Transverse colon (tissue), 3 donors: ENCODE results near the gene KREMEN1.

Experiments
- EP300 ChIP-seq: sonication (generic); formaldehyde crosslinking; IDR thresholded peaks from one replicate; pipeline ENCODE4 v1.6.1; 2017; ENCODE audit warnings: antibody characterized with exemption, low read depth
- TF ChIP-seq, protein P1 (sequence below), 5 experiments: fragments of 200-600 bp in 3 of 5; fragments of 450-650 bp in 2 of 5; sonication (generic) in 3 of 5; IDR thresholded peaks; 1 replicate in 2 of 5; 2 replicates in 3 of 5; pipeline ENCODE4 v1.5.1; 2016 to 2017; ENCODE audit warnings: antibody characterized with exemption in 5 of 5, inconsistent platforms in 3 of 5, mild to moderate bottlenecking in 2 of 5, moderate library complexity in 1 of 5

DNA sequence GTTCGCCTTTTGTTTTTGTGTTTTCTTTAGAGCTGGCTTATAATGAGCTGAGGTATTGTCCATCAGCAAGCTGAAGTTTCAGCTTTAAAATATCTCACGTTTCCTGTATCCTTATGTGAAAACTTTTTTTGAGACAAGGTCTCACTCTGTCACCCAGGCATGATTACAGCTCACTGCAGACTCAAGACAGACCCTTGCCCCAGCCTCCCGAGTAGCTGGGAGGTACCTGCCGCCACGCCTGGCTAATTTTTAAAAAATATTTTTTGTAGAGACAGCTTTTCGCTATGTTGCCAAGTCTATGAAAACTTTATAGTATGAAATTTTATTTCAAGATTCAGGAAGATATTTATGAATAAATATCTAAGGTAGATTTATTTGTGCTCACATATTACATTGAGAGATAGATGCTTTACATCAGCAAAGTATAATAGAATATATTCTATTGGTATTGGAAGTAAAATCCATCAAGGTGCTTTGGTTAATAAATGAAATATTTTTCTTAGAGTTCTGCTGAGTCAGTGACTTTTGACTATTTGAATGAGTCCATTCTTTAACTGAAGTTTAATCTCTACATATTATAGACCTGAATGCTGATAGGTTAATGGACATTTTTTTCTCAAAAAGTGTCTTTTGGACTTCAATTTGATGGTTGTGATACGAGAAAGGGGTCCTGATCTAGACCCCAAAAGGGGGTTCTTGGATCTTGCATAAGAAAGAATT is 10.2 kb downstream of the KREMEN1 start:
- TF ChIP-seq, protein P1, sequence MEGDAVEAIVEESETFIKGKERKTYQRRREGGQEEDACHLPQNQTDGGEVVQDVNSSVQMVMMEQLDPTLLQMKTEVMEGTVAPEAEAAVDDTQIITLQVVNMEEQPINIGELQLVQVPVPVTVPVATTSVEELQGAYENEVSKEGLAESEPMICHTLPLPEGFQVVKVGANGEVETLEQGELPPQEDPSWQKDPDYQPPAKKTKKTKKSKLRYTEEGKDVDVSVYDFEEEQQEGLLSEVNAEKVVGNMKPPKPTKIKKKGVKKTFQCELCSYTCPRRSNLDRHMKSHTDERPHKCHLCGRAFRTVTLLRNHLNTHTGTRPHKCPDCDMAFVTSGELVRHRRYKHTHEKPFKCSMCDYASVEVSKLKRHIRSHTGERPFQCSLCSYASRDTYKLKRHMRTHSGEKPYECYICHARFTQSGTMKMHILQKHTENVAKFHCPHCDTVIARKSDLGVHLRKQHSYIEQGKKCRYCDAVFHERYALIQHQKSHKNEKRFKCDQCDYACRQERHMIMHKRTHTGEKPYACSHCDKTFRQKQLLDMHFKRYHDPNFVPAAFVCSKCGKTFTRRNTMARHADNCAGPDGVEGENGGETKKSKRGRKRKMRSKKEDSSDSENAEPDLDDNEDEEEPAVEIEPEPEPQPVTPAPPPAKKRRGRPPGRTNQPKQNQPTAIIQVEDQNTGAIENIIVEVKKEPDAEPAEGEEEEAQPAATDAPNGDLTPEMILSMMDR (IDR thresholded peaks at IDR 0.05), result no peak
- no peak for TF ChIP-seq EP300
